ENCODE data around the gene INAFM1. TPM values are rescaled to one million over a fixed set of nuclear protein-coding genes. Genes with fewer than 3 reads are reported as not detected.
A peak's percentile ranks its signal among the peaks of the same experiment; 100 is the strongest.

Gene INAFM1
- total and polyA plus RNA-seq, 9 of the 15 experiments (the other 6 are each of a cell fraction or from before 2014, with no cell fraction given), result 0.71 to 30.9 (median 3.1) TPM

DNA sequence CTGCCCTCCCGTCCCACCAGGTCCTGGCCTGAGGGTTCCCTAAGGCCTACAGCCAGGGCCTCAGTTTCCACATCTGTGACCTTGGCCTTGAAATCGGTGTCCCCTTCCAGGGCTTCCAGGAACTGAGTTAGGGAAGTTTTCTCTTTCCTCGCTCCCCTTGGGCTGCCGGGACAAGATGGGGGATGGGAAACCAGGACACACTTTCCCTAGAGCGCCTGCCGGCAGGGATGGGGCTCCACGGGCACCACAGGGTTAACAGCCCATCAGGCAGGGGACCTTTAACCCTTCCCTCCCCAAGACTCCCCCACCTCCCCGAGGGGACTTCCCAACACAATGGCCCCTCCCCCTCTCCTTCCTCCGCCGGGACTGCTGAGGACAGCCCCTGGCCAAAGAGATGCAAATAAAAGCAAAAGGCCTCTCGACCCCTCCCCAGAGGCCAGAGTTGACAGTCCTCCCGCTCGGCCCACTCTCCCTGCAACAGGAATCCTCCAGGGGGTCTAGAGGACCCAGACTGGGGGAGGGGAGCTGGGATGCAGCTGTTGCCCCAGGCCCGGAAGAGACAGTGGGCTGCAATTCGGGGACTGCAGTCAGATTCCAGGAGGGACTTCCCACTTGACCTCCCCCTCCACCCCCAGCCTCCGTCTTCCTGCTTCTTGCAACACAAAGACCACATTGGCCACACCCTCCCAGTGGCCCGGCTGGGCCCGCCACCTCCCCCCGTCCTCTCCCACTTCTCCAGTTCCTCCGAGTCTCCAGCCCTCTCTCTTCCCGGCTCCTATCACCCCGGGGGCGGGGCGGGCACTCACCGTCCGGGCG lies 47.1 kb upstream of the INAFM1 start (continued):
- TF ChIP-seq, protein P1, sequence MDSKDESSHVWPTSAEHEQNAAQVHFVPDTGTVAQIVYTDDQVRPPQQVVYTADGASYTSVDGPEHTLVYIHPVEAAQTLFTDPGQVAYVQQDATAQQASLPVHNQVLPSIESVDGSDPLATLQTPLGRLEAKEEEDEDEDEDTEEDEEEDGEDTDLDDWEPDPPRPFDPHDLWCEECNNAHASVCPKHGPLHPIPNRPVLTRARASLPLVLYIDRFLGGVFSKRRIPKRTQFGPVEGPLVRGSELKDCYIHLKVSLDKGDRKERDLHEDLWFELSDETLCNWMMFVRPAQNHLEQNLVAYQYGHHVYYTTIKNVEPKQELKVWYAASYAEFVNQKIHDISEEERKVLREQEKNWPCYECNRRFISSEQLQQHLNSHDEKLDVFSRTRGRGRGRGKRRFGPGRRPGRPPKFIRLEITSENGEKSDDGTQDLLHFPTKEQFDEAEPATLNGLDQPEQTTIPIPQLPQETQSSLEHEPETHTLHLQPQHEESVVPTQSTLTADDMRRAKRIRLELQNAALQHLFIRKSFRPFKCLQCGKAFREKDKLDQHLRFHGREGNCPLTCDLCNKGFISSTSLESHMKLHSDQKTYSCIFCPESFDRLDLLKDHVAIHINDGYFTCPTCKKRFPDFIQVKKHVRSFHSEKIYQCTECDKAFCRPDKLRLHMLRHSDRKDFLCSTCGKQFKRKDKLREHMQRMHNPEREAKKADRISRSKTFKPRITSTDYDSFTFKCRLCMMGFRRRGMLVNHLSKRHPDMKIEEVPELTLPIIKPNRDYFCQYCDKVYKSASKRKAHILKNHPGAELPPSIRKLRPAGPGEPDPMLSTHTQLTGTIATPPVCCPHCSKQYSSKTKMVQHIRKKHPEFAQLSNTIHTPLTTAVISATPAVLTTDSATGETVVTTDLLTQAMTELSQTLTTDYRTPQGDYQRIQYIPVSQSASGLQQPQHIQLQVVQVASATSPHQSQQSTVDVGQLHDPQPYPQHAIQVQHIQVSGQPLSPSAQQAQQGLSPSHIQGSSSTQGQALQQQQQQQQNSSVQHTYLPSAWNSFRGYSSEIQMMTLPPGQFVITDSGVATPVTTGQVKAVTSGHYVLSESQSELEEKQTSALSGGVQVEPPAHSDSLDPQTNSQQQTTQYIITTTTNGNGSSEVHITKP (IDR thresholded peaks at IDR 0.05; ENCODE audit: partially characterized antibody), result peak; percentile 67
- TF ChIP-seq MAFK (IDR thresholded peaks at IDR 0.05; ENCODE audit: low read length), result no peak
- no peak for TF ChIP-seq XRCC3 (IDR thresholded peaks at IDR 0.05)
- TF ChIP-seq, protein P2, sequence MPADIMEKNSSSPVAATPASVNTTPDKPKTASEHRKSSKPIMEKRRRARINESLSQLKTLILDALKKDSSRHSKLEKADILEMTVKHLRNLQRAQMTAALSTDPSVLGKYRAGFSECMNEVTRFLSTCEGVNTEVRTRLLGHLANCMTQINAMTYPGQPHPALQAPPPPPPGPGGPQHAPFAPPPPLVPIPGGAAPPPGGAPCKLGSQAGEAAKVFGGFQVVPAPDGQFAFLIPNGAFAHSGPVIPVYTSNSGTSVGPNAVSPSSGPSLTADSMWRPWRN (IDR thresholded peaks at IDR 0.05; ENCODE audit: low read depth), result no peak
- no peak for TF ChIP-seq BDP1 (IDR thresholded peaks at IDR 0.05; ENCODE audit: insufficient read depth, insufficient read length)
- TF ChIP-seq HCFC1 (IDR thresholded peaks at IDR 0.05; ENCODE audit: low read depth, low read length), result no peak; the same call in 1 of the 2 replicates
- TF ChIP-seq BRF1 (IDR thresholded peaks at IDR 0.05; ENCODE audit: borderline replicate concordance, extremely low read depth, insufficient read length), result no peak
- no peak; the same call in 1 of the 2 replicates for TF ChIP-seq RAD51 (IDR thresholded peaks at IDR 0.05; ENCODE audit: borderline replicate concordance, low read depth)
- TF ChIP-seq FOXP1 (CRISPR knock-in tag; IDR thresholded peaks at IDR 0.05), result no peak
- TF ChIP-seq ZNF253 (CRISPR knock-in tag; conservative IDR thresholded peaks at IDR 0.05), result no peak
- TF ChIP-seq, protein P3, sequence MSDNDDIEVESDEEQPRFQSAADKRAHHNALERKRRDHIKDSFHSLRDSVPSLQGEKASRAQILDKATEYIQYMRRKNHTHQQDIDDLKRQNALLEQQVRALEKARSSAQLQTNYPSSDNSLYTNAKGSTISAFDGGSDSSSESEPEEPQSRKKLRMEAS (CRISPR knock-in tag; IDR thresholded peaks at IDR 0.05), result no peak; the same call in 1 of the 2 replicates
- TF ChIP-seq PHF20 (IDR thresholded peaks at IDR 0.05; ENCODE audit: partially characterized antibody), result no peak
- TF ChIP-seq, protein P4, sequence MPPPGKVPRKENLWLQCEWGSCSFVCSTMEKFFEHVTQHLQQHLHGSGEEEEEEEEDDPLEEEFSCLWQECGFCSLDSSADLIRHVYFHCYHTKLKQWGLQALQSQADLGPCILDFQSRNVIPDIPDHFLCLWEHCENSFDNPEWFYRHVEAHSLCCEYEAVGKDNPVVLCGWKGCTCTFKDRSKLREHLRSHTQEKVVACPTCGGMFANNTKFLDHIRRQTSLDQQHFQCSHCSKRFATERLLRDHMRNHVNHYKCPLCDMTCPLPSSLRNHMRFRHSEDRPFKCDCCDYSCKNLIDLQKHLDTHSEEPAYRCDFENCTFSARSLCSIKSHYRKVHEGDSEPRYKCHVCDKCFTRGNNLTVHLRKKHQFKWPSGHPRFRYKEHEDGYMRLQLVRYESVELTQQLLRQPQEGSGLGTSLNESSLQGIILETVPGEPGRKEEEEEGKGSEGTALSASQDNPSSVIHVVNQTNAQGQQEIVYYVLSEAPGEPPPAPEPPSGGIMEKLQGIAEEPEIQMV (tag; conservative IDR thresholded peaks at IDR 0.05; ENCODE audit: low read depth), result no peak; the same call in 1 of the 2 replicates
- no peak for TF ChIP-seq GABPB1 (CRISPR knock-in tag; IDR thresholded peaks at IDR 0.05)
- no peak for TF ChIP-seq ZNF133 (CRISPR knock-in tag; IDR thresholded peaks at IDR 0.05)
- no peak; the same call in 1 of the 2 replicates for TF ChIP-seq ZNF584 (CRISPR knock-in tag; IDR thresholded peaks at IDR 0.05; ENCODE audit: low read depth)
- TF ChIP-seq STAT5B (CRISPR knock-in tag; IDR thresholded peaks at IDR 0.05), result no peak

Measured in K562 (cell line).